Smooth muscle cell of the coronary artery (primary cell): ENCODE results near the gene RNF183. TPM values are rescaled to one million over a fixed set of nuclear protein-coding genes. Genes with fewer than 3 reads are reported as not detected.

ENCODE experiments used
- total RNA-seq: library from RNA; depleted of rRNA; stranded (reverse); fragments of >200 nt; gene quantifications from 2 replicates; pipeline ENCODE4 v1.2.3, GENCODE V29; 2014; ENCODE audit warnings: low replicate concordance

RNF183 gene, protein sequence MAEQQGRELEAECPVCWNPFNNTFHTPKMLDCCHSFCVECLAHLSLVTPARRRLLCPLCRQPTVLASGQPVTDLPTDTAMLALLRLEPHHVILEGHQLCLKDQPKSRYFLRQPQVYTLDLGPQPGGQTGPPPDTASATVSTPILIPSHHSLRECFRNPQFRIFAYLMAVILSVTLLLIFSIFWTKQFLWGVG
- not detected in 2 replicates for total RNA-seq

DNA sequence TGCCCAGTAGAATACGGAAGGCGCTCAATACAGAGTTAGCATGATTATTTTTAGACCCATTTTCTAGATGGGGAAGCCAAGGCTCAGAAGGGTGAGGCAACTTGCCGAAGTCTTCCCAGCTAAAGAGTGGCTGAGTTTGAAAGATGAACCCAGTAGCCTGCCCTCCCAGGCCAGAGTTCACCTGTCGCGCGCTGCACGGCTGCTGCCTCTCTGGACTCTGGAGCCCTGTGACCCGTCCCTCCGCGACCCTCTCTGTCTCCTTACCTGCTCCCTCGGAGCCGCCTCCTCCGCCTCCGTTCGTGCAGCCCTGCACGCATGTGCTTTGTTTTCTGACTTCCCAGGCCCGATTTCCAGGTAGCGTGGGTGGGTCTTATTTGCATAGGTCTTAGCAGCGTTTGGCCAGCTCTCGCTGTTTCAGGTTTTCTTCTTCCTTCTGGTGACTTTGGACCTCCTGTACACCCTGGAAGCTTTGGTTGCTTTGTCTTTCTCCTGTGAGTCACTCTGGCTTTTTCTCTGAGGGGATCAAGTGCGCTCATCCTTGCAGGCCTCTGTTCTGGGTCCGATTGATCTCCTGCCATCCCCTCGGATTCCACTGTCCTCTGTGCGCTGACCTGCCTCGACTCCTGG, at the start of gene RNF183:
Gene RNF183, minus strand, starts transcription at position 585 of the 627 bp plus-strand sequence. CDS start 5,192 bp downstream, outside the sequence.

DNA sequence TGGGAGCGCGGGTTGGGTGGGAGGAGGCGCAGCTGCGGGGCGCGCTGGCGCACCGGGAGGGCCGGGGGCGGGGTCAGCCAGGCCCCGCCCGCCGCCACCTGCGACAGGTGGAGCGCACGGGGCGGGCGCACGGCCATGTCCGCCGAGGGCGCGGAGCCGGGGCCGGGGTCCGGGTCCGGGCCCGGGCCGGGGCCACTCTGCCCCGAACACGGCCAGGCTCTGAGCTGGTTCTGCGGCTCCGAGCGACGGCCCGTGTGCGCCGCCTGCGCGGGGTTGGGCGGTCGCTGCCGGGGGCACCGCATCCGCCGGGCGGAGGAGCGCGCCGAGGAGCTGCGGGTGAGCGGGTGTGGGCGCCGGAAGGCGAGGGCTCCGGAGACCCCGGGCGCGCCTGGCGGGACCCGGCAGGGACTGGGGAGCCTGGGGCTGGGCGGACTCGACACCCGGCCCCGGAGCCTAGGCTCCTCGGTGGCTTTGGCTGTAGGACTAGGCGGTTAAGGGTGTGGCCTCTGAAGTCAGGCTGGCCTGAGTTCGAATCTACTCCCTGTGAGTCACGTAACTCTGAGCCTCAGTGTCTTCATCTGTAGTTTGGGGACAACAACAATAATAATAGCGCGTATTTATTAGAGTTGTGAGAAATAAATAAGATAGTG, 46.4 kb upstream of the RNF183 start, which contains the start of gene BSPRY:
Gene BSPRY, plus strand, starts transcription at position 97 of the 650 bp plus-strand sequence. Its CDS starts 39 bp downstream, at position 136.

DNA sequence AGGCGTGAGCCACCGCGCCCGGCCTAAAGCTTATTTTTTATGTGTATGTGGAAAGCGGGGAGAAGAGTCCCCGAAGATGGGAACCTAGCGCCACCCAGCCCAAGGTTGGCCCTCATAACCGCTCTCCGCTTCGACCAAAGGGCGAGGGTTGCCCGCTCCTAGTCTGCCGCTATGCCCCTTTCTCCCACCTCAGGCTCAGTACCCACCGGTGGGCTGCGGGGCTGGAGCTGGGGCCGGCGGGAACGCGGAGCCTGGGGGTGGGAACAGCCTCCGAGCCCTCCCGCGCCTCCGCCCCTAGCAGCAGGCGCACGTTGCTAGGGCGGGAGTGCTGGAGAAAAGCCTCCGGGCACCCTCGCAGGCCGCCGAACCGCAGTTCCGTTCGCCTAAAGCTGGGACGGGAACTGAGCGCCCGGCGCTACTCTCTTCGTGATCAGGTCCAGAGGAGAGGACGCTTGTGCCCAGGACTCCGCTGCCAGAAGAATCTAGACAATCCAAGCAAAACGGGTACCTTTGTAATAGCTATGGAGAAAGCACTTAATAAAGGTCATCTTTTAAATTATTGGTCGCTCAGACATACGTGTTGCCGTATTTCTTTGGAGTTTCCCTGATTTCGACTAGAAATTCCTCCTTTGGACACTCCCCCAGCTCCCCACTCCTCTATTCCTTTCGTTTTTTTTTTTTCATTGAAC, 37.0 kb upstream of the RNF183 start, which contains the start of gene WDR31:
Gene WDR31, minus strand, starts transcription at position 265 of the 689 bp plus-strand sequence. CDS start 8,253 bp downstream, outside the sequence.

DNA sequence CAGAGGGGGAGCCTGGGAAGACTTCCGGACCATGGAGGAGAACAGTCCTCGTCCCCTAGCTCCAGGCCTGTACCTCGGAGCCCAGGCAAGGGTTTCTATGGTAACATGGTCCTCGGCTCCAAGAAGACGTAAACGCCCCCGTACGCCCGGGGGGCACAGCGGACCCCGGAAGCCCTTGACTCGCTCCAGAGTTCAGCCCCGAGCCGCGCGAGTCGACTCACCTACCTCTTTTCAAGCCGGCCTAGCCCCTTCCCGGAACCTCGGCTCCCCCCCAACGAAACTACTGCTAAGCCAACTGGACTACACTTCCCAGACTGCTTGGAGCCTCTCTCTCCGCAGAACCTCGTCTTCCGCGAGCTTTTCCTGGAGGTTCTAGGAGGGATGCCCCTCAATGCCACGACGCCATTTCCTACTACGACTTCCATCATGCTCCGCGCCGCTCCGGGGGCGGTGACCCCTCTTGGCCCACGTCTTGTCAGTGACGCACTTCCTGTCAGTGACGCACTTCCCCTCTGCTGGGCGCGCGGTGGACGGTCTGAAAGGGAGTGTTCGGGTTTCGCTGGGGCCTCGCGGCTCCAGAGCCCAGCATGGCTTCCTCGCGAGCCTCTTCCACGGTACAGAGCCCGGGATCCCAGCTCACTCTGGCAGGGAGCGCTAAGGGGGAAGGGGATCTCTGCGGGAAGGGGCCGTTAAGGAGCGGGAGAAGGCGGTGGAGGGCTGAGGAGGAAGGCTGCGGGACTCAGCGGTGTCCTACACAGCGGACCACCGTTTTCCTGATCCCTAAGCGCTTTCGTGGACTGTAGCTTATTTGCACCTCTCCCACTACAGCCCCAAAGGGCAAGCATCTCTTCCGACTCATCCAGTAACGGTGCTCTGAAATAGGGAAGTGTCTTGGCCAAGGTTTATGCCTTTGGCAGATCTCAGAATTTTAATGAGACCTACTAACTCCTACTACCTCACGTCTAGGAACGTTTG, 27.7 kb downstream of the RNF183 start, which contains the start of the genes CDC26 and PRPF4:
Gene CDC26, minus strand, starts transcription at position 416 of the 975 bp plus-strand sequence. CDS start 3,065 bp downstream, outside the sequence.
Gene PRPF4, plus strand, starts transcription at position 502 of the 975 bp plus-strand sequence. Its CDS starts 86 bp downstream, at position 588.

Other genes with a start within 250 kb of the RNF183 start
- 2.1 TPM in 2 replicates for gene ZFP37, start 246.7 kb downstream of the RNF183 start, total RNA-seq
- gene SLC31A2, start 152.4 kb downstream of the RNF183 start, total RNA-seq, result 5.1 and 18.4 TPM in 2 replicates
- 11.5 and 14.8 TPM in 2 replicates for gene FKBP15, start 82.1 kb downstream of the RNF183 start, total RNA-seq
- 14.5 and 21.0 TPM in 2 replicates for gene SLC31A1, start 81.8 kb downstream of the RNF183 start, total RNA-seq
- gene CDC26, start 27.8 kb downstream of the RNF183 start, total RNA-seq, result 41.2 and 54.1 TPM in 2 replicates
- gene PRPF4, start 27.7 kb downstream of the RNF183 start, total RNA-seq, result 18.1 and 22.4 TPM in 2 replicates
- 0.83 and 5.3 TPM in 2 replicates for gene WDR31, start 36.9 kb upstream of the RNF183 start, total RNA-seq
- not detected in 2 replicates for gene BSPRY, start 46.2 kb upstream of the RNF183 start, total RNA-seq
- gene HDHD3, start 73.6 kb upstream of the RNF183 start, total RNA-seq, result 5.0 and 6.2 TPM in 2 replicates
- 25.9 and 32.2 TPM in 2 replicates for gene ALAD, start 97.9 kb upstream of the RNF183 start, total RNA-seq
- 22.7 and 36.2 TPM in 2 replicates for gene POLE3, start 107.3 kb upstream of the RNF183 start, total RNA-seq
- 0.12 and 0.15 TPM in 2 replicates for gene C9orf43, start 107.4 kb upstream of the RNF183 start, total RNA-seq
- 41.8 and 258 TPM in 2 replicates for gene RGS3, start 160.4 kb upstream of the RNF183 start, total RNA-seq